GM19372 (cell line): Measurements from ENCODE around the gene HDDC2.

Experiments
- ATAC-seq: cut with Tn5 transposase; IDR thresholded peaks from one replicate; pipeline ENCODE4 v1.9.1; 2021; ENCODE audit warnings: mild to moderate bottlenecking, low read depth, moderate library complexity; ENCODE audit not compliant: unreplicated experiment

HDDC2 gene, protein sequence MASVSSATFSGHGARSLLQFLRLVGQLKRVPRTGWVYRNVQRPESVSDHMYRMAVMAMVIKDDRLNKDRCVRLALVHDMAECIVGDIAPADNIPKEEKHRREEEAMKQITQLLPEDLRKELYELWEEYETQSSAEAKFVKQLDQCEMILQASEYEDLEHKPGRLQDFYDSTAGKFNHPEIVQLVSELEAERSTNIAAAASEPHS

DNA sequence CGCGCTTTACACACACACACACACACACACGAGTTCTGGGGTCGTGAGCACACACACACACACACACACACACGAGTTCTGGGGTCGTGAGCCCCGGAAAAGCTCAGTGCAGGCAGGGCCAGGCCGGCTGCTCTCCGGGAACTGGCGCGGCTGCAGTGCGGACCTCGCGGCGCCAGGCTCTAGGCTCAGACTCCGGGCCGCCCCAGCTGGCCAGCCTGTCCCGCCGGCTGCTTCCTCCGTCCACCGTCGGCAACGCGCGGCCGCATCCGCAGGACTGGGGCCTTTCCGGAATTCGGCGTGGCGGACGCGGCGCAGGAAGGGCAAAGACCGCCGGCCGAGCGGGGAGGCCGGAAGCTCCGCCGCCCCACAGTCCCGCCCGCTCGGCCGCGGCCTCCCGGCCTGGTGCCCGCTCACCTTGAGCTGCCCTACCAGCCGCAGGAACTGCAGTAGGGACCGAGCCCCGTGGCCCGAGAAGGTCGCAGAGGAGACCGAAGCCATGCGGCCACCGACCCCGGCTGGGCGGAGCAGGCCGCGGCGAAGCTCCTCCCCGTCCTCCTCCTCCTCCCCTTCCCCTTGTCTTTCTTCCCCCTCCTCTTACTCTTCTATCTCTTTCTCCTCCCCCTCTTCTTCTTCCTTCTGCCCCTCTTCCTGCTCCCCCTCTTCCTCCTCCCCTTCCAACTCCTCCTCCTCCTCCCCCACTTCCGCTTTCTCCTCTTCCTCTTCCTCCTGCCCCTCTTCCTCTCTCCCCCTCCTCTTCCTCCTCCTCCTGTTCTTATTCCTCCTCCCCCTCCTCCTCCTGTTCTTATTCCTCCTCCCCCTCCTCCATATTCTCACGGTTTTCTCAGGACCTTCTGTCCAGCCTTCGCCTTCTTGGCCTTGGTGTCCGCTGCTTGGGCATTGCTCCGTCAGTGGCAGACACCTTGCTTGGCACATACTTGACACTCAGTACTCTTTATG lies at the start of gene HDDC2:
Gene HDDC2, minus strand, starts transcription at position 533 of the 957 bp plus-strand sequence. Its CDS starts 35 bp downstream, at position 498.
- peak; percentile 80 for ATAC-seq

GRCh38 chr6:125346926-125347563 lies 45.3 kb upstream of the HDDC2 start:
- peak; percentile 88 for ATAC-seq

- ATAC-seq, result peak; percentile 62
Measured at GRCh38 chr6:125346201-125346925, 44.6 kb upstream of the HDDC2 start.

DNA sequence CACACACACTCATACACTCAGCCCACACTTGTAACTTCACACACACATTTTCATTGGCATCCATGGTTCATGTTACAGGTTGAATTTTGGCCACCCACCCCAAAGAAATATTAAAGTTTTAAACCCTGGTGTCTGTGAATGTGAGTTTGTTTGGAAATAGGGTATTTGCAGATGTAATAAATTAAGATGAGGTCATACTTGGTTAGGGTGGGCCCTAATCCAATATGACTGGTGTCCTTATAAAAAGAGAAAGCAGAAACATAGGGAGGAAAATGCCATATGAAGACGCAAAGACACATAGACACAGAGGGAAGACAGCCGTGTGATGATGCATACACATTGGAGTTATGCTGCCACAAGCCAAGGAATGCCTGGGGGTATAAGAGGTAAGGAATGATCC lies 39.7 kb upstream of the HDDC2 start:
- ATAC-seq, result no peak

- no peak for ATAC-seq
Measured at GRCh38 chr6:125340991-125341390, 39.2 kb upstream of the HDDC2 start.

- ATAC-seq, result no peak
Measured at GRCh38 chr6:125340175-125340835, 38.5 kb upstream of the HDDC2 start.

DNA sequence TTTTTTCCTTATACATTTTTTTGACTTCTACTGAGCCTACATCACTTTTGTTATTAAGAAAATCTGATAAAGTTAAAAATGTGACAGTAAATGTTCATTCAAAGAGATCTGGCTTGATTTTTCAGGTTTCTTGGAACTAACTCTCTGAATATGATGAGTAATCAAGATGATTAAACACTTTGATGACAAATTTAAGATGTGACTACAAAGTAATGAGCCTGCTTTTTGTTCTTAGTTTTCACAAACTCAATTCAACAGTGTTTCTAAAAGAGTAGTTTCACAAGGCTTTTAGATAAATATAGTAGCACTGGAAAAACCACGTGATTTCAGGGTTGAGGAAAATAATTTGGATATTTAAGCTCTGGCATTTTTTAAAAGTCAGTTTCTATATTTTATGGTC lies 37.9 kb upstream of the HDDC2 start:
- ATAC-seq, result no peak

DNA sequence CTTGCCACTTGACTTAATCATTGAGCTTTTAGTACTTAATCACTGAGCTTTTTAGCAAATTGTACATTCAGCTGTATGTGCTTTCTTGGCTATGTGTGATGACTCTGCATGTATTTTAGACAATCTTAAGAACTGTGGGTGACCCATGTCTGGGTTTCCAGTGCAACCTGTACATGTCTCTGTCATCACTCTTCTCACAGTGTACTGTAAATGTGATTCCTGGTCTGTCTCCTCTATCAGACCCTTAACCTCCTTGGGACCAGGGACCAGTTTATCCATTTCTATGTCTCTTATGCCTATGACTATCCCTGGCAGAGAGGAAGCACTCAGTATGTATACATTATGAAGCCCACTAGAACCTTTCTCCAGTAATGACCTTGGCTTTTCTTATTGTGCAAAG lies 36.6 kb upstream of the HDDC2 start:
- no peak for ATAC-seq

GRCh38 chr6:125337706-125338105 lies 35.9 kb upstream of the HDDC2 start:
- no peak for ATAC-seq

DNA sequence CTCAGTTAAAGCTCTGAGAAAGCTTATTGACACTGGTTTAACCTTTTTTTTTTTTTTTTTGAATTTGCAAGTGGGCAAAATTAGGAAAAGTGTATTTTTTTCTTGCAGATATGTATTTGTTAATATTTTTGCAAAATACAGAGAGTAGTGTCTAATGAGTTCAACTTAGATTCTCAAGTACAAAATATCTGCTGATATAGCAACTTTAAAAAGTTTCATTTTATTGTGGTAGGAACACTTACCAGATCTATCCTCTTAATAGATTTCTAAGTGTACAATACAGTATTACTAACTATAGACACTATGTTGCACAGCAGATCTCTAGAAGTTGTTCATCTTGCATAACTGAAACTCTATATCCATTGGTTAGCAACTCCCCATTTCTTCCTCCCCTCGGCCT lies 30.9 kb upstream of the HDDC2 start:
- ATAC-seq, result no peak

GRCh38 chr6:125325586-125325985 lies 23.8 kb upstream of the HDDC2 start:
- no peak for ATAC-seq

- no peak for ATAC-seq
Measured at GRCh38 chr6:125323376-125323775, 21.6 kb upstream of the HDDC2 start.

DNA sequence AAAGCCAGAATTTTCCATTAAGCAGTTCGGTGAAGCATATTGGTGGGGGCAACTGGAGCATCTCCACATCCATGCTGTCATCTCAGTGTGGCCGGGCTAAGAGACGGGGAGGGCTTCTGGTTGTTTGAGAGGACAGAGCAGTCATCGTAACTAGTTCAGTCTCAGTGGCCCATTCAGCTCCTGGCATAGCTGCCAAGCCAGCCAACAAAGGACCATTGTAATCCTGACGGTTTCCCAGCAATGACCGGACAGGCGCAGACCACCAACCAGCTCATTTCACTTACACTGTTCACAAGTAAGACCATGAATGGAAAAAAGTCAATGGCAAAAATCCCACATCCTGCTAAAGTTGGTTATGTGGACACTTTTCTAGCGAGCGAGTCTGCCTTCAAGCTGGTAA lies 14.9 kb upstream of the HDDC2 start:
- ATAC-seq, result no peak

DNA sequence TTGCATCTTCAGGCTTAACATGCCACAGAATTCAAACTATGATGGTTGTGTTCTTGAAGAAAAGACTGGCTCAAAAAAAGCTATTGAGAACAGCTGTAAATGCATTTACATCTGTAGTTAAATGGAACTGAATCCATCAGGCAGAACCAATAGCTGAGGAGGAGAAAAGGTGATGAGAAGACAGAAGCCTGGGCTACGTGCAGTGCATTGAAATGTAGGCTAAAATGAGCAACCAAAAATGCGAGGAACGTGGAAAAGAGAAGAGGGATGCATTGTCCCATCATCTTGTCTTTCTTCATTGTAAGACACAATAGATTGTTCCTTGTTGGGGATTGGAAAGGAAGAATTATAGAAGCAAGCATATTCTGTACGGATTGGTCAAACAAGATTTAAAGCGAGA lies 13.8 kb upstream of the HDDC2 start:
- no peak for ATAC-seq

GRCh38 chr6:125314009-125314581 lies 12.3 kb upstream of the HDDC2 start:
- peak; percentile 83 for ATAC-seq

DNA sequence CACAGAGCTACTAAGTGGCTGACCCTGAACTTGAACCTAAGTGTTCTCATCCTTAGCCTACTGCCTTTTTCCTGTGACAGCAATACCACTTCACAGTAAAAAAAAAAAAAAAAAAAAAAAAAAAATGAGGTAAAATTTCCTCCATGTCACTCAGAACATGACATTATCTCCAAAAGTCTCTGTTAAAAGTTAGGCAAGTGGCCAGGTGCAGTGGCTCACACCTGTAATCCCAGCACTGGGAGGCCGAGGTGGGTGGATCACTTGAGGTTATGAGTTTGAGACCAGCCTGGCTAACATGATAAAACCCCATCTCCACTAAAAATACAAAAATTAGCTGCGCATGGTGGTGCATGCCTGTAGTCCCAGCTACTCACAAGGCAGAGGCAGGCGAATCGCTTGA lies 11.2 kb upstream of the HDDC2 start:
- ATAC-seq, result no peak

DNA sequence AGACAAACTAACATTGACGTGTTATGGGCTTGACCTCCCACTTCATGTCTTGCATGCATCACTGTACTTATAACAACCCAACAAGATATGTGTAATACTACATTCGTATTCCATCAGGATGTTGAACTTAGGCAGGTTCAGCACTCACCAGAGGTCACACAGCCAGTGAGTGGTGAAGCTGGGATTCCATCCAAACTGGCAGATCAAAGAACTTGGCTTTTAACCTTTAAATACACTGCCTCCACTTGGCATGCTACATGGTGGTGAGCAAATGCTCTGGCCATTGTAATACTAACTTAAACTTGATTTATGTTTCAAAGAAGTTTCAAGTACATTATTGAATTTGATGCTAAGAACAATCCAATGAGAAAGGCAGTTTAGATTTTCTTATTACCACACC lies 10.7 kb upstream of the HDDC2 start:
- ATAC-seq, result no peak

DNA sequence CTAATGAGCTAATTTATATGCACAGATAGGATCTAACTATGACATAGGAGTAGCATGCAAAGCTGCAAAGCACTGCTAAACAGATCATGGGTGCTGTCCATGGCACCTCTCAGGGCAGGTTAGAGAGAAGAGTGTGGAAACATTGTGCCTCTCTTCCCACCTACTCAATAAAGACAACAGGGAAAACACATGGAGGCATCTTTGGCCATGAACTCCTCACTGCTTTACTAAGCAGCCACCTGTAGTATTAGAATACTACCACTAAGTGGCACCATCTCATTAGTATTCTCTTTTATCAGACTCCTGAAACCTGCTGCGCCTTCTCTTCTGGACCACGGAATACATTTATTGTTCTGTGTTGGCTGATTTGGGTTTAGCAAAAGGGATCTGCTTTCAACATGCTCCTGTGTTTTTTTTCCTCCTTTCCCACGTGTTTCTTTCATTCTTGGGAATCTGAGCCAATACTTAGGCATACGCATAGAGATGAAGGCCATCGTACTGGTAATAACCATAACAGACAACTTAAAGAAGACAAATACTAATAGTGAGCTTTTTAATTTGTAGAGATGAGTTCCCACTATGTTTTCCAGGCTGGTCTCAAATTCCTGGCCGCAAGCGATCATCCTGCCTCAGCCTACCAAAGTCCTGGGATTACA lies 9.4 kb upstream of the HDDC2 start:
- peak; percentile 78 for ATAC-seq

DNA sequence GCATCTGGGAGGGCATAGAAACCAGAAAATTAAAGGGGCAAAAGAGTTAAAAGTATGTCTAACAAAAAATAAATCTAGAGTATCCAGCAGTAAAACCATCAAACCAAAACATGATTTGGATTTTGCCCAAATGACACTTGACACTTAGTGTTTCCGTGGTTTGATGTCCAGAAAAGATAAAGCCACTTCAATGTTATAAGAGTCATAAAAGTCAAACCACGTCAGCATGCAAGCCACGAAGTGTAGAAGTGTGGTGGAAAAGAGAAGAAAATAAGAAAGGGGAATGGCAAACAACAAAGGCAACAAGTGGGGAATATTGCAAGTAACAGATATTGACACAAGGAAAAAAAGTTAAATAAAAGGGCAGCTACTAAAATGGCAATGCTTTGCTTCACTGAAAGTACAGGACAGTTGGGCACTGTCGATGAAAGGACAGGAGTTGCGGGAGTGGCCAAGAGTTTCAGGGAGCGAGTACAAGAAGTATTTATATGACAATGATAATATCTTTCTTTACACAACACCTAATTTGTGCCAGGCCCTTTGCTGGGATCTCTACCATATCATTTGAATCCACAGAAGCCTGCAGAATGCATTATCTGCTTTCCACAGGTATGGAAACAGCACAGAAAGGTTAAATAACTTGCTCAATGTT lies 6.3 kb upstream of the HDDC2 start:
- ATAC-seq, result no peak
